WTC11 (cell line): ENCODE data around the gene SMAD6. TPM values are rescaled to one million over a fixed set of nuclear protein-coding genes. Genes with fewer than 3 reads are reported as not detected.

Experiments used
- ATAC-seq: fragments of 200-7000 bp; cut with Tn5 transposase; 2 replicates; pipeline ENCODE4 v1.10.0; 2021; ENCODE audit warnings: mild to moderate bottlenecking, moderate library complexity
- CTCF ChIA-PET: fragments of 300-600 bp; sonication (Branson Sonifier 250); formaldehyde crosslinking; loops from one replicate; lab custom pipeline; 2021; ENCODE audit warnings: antibody characterized with exemption; lab: Charles Lee
- POLR2A ChIA-PET: fragments of 350-600 bp; sonication (Branson Sonifier 250); formaldehyde crosslinking; loops from one replicate; lab custom pipeline; 2021; ENCODE audit warnings: antibody characterized with exemption; lab: Charles Lee
- DNase-seq: peaks from one replicate; pipeline ENCODE4 v3.0.0; 2021; ENCODE audit warnings: low spot score
- H3K27ac Mint-ChIP-seq: 2 replicates; pipeline ENCODE4 v1.8.0; 2021; ENCODE audit warnings: mixed read lengths
- H3K27me3 Mint-ChIP-seq: 2 replicates; pipeline ENCODE4 v1.8.0; 2021; ENCODE audit warnings: low read depth, mild to moderate bottlenecking, moderate library complexity, mixed read lengths
- H3K36me3 Mint-ChIP-seq: 2 replicates; pipeline ENCODE4 v1.8.0; 2021; ENCODE audit warnings: mixed read lengths
- H3K4me1 Mint-ChIP-seq: 2 replicates; pipeline ENCODE4 v1.8.0; 2022; ENCODE audit warnings: mixed read lengths
- H3K4me3 Mint-ChIP-seq: 2 replicates; pipeline ENCODE4 v1.8.0; 2021; ENCODE audit warnings: mild to moderate bottlenecking, moderate library complexity, mixed read lengths
- H3K9me3 Mint-ChIP-seq: 2 replicates; pipeline ENCODE4 v1.8.0; 2021; ENCODE audit warnings: mixed read lengths
- CREB1 ChIP-seq: sonication (generic); formaldehyde crosslinking; IDR thresholded peaks from 2 replicates; pipeline ENCODE4 v1.8.0; 2023; ENCODE audit warnings: mild to moderate bottlenecking, missing genetic modification reagents
- ELF4 ChIP-seq: sonication (generic); formaldehyde crosslinking; IDR thresholded peaks from 2 replicates; pipeline ENCODE4 v1.8.1; 2022; ENCODE audit warnings: low read depth, mild to moderate bottlenecking, moderate library complexity, missing genetic modification reagents
- EMX1 ChIP-seq: fragments of 250-450 bp; sonication (Bioruptor Pico); IDR thresholded peaks from 2 replicates; pipeline ENCODE4 v1.8.0; 2021; ENCODE audit warnings: mild to moderate bottlenecking
- ESRRA ChIP-seq: sonication (generic); formaldehyde crosslinking; IDR thresholded peaks from 2 replicates; pipeline ENCODE4 v1.8.1; 2022; ENCODE audit warnings: mild to moderate bottlenecking, missing genetic modification reagents, borderline replicate concordance
- ETV6 ChIP-seq: sonication (generic); formaldehyde crosslinking; IDR thresholded peaks from 2 replicates; pipeline ENCODE4 v1.8.1; 2022; ENCODE audit warnings: mild to moderate bottlenecking, missing genetic modification reagents
- FOXP1 ChIP-seq: sonication (generic); formaldehyde crosslinking; IDR thresholded peaks from 2 replicates; pipeline ENCODE4 v1.8.0; 2022; ENCODE audit warnings: missing genetic modification reagents, mild to moderate bottlenecking, moderate library complexity, borderline replicate concordance
- GRHL2 ChIP-seq: fragments of 250-450 bp; sonication (Bioruptor Pico); IDR thresholded peaks from 2 replicates; pipeline ENCODE4 v1.8.0; 2022; ENCODE audit warnings: mild to moderate bottlenecking, moderate library complexity; ENCODE audit not compliant: insufficient replicate concordance, severe bottlenecking
- GTF2I ChIP-seq: fragments of 250-450 bp; sonication (Bioruptor Pico); conservative IDR thresholded peaks from 2 replicates; pipeline ENCODE4 v1.4.0; 2021; ENCODE audit warnings: mild to moderate bottlenecking
- IRF2 ChIP-seq: sonication (generic); formaldehyde crosslinking; IDR thresholded peaks from 2 replicates; pipeline ENCODE4 v1.8.0; 2022; ENCODE audit warnings: low read depth, missing genetic modification reagents, borderline replicate concordance
- JAZF1 ChIP-seq: fragments of 250-450 bp; sonication (Bioruptor Pico); IDR thresholded peaks from 2 replicates; pipeline ENCODE4 v1.9.0; 2021; ENCODE audit warnings: moderate library complexity, mild to moderate bottlenecking, inconsistent platforms
- MXD4 ChIP-seq: fragments of 250-450 bp; sonication (Bioruptor Pico); IDR thresholded peaks from 2 replicates; pipeline ENCODE4 v1.8.0; 2021; ENCODE audit warnings: mild to moderate bottlenecking, moderate library complexity, borderline replicate concordance
- NFATC4 ChIP-seq: fragments of 250-450 bp; sonication (Bioruptor Pico); IDR thresholded peaks from 2 replicates; pipeline ENCODE4 v1.9.0; 2021; ENCODE audit warnings: mild to moderate bottlenecking
- NR2C2 ChIP-seq: sonication (generic); formaldehyde crosslinking; IDR thresholded peaks from 2 replicates; pipeline ENCODE4 v1.8.0; 2022; ENCODE audit warnings: mild to moderate bottlenecking, missing genetic modification reagents
- OVOL2 ChIP-seq: fragments of 250-450 bp; sonication (Bioruptor Pico); IDR thresholded peaks from 2 replicates; pipeline ENCODE4 v1.9.0; 2021; ENCODE audit warnings: mild to moderate bottlenecking, borderline replicate concordance
- RELA ChIP-seq: sonication (generic); formaldehyde crosslinking; IDR thresholded peaks from 2 replicates; pipeline ENCODE4 v1.8.1; 2022; ENCODE audit warnings: missing genetic modification reagents, mild to moderate bottlenecking, borderline replicate concordance
- SP1 ChIP-seq: sonication (generic); formaldehyde crosslinking; conservative IDR thresholded peaks from 2 replicates; pipeline ENCODE4 v1.8.1; 2022; ENCODE audit warnings: missing genetic modification reagents
- ZNF138 ChIP-seq: sonication (generic); formaldehyde crosslinking; conservative IDR thresholded peaks from 2 replicates; pipeline ENCODE4 v1.8.1; 2022; ENCODE audit warnings: mild to moderate bottlenecking, moderate library complexity, missing genetic modification reagents
- ZNF219 ChIP-seq: sonication (generic); formaldehyde crosslinking; IDR thresholded peaks from 2 replicates; pipeline ENCODE4 v1.8.0; 2023; ENCODE audit warnings: missing genetic modification reagents, mild to moderate bottlenecking, borderline replicate concordance
- ZNF396 ChIP-seq: fragments of 250-450 bp; sonication (Bioruptor Pico); IDR thresholded peaks from 2 replicates; pipeline ENCODE4 v1.8.0; 2021; ENCODE audit warnings: mild to moderate bottlenecking, moderate library complexity, borderline replicate concordance
- total RNA-seq: library from RNA; stranded (reverse); gene quantifications from 3 replicates; pipeline ENCODE4 v1.2.3, GENCODE V29; 2021
- TF ChIP-seq, protein P1 (sequence below): sonication (generic); formaldehyde crosslinking; IDR thresholded peaks from 2 replicates; pipeline ENCODE4 v1.8.1; 2023; ENCODE audit warnings: mild to moderate bottlenecking, missing genetic modification reagents, moderate library complexity
- TF ChIP-seq, protein P2 (sequence below): sonication (generic); formaldehyde crosslinking; IDR thresholded peaks from 2 replicates; pipeline ENCODE4 v1.8.1; 2022; ENCODE audit warnings: mild to moderate bottlenecking, missing genetic modification reagents, moderate library complexity, borderline replicate concordance
- TF ChIP-seq, protein P3 (sequence below): fragments of 250-450 bp; sonication (Bioruptor Pico); IDR thresholded peaks from 2 replicates; pipeline ENCODE4 v1.9.0; 2021; ENCODE audit warnings: mild to moderate bottlenecking
- TF ChIP-seq, protein P4 (sequence below): sonication (generic); formaldehyde crosslinking; IDR thresholded peaks from 2 replicates; pipeline ENCODE4 v1.8.0; 2023; ENCODE audit warnings: missing genetic modification reagents
- TF ChIP-seq, protein P5 (sequence below): sonication (generic); formaldehyde crosslinking; conservative IDR thresholded peaks from 2 replicates; pipeline ENCODE4 v1.8.1; 2023; ENCODE audit warnings: mild to moderate bottlenecking, low read depth, missing genetic modification reagents, moderate library complexity
- TF ChIP-seq, protein P6 (sequence below): fragments of 250-450 bp; sonication (Bioruptor Pico); IDR thresholded peaks from 2 replicates; pipeline ENCODE4 v1.9.0; 2021; ENCODE audit warnings: moderate library complexity, mild to moderate bottlenecking, inconsistent platforms, borderline replicate concordance
- TF ChIP-seq, protein P7 (sequence below): sonication (generic); formaldehyde crosslinking; IDR thresholded peaks from 2 replicates; pipeline ENCODE4 v1.8.1; 2022; ENCODE audit warnings: low read depth, mild to moderate bottlenecking, moderate library complexity, missing genetic modification reagents, borderline replicate concordance
- TF ChIP-seq, protein P8 (sequence below): sonication (generic); formaldehyde crosslinking; IDR thresholded peaks from 2 replicates; pipeline ENCODE4 v1.8.1; 2023; ENCODE audit warnings: mild to moderate bottlenecking, missing genetic modification reagents

The SMAD6 gene
- total RNA-seq, 1 experiment from 2014 or later, result 13.9 TPM

DNA sequence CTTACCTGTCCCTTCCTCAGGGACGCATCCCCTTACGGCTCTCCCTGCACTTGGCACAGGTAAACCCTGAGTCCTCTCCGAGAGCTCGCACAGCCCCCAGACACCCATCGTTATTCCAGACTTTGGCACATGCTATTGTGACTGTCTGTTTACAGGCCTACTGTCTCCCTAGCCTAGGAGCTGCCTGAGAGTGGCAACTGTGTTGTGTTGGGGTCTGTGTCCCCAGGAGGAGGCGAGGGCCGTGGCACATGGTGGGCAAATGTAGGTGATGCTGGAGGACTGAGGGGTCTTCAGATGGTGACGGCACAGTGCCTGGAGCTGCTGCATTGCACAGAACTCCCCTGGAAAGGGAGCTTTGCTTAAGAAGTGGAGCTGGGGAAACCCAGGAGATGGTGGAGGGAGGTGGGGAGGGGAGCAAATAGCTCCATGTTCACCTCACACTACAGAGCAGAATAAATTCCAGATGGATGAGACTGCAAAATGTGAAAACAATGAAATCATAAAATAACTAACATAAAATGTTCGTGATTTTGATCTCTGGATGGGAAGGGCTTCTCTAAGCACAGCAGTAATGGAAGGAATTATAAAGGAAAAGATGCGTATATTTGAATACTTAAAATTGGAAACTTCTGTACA is 96.5 kb downstream of the SMAD6 start (continued):
- TF ChIP-seq ZNF396 (CRISPR knock-in tag) (no peak), ELF4 (CRISPR knock-in tag) (no peak), ZNF138 (CRISPR knock-in tag) (no peak), GRHL2 (CRISPR knock-in tag) (no peak), MXD4 (CRISPR knock-in tag) (no peak), GTF2I (CRISPR knock-in tag) (no peak), CREB1 (CRISPR knock-in tag) (no peak), FOXP1 (CRISPR knock-in tag) (no peak), OVOL2 (CRISPR knock-in tag) (no peak)
- TF ChIP-seq, protein P1, sequence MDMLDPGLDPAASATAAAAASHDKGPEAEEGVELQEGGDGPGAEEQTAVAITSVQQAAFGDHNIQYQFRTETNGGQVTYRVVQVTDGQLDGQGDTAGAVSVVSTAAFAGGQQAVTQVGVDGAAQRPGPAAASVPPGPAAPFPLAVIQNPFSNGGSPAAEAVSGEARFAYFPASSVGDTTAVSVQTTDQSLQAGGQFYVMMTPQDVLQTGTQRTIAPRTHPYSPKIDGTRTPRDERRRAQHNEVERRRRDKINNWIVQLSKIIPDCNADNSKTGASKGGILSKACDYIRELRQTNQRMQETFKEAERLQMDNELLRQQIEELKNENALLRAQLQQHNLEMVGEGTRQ (CRISPR knock-in tag), result no peak
- TF ChIP-seq, protein P2, sequence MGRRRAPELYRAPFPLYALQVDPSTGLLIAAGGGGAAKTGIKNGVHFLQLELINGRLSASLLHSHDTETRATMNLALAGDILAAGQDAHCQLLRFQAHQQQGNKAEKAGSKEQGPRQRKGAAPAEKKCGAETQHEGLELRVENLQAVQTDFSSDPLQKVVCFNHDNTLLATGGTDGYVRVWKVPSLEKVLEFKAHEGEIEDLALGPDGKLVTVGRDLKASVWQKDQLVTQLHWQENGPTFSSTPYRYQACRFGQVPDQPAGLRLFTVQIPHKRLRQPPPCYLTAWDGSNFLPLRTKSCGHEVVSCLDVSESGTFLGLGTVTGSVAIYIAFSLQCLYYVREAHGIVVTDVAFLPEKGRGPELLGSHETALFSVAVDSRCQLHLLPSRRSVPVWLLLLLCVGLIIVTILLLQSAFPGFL (CRISPR knock-in tag), result no peak
- TF ChIP-seq, all 79 proteins: peak for 0

DNA sequence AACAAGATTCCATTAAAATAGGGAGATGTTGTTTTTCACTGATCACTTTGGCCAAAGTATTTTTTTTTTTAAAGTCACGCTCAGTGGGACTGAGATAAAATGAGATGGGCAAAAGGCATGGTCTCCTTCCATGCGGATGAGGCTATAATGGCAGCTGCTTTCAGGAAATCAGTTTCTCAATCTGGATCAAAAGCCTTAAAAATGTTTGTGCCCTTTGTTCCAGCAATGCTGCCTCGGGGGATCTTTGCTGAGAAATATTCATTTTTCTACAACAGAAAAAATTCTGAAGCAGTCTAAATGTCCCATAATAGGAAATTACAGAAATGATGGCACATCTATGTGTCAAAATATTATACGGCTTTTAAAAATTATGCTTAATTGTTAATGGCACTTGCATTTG is 97.2 kb downstream of the SMAD6 start:
- no peak for DNase-seq
- no peaks in the 10 kb centered on the region for H3K27me3 Mint-ChIP-seq
- H3K27ac Mint-ChIP-seq, result no peak overlapping the region
- no peaks in the 10 kb centered on the region for H3K36me3 Mint-ChIP-seq
- TF ChIP-seq RELA (CRISPR knock-in tag), result no peak
- TF ChIP-seq, protein P3, sequence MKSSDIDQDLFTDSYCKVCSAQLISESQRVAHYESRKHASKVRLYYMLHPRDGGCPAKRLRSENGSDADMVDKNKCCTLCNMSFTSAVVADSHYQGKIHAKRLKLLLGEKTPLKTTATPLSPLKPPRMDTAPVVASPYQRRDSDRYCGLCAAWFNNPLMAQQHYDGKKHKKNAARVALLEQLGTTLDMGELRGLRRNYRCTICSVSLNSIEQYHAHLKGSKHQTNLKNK (CRISPR knock-in tag), result no peak
- TF ChIP-seq, protein P4, sequence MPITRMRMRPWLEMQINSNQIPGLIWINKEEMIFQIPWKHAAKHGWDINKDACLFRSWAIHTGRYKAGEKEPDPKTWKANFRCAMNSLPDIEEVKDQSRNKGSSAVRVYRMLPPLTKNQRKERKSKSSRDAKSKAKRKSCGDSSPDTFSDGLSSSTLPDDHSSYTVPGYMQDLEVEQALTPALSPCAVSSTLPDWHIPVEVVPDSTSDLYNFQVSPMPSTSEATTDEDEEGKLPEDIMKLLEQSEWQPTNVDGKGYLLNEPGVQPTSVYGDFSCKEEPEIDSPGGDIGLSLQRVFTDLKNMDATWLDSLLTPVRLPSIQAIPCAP (CRISPR knock-in tag), result no peak
- no peak for TF ChIP-seq ZNF219 (CRISPR knock-in tag)
- TF ChIP-seq EMX1, result no peak
- no peak for TF ChIP-seq ESRRA (CRISPR knock-in tag)
- TF ChIP-seq ELF4 (CRISPR knock-in tag), result no peak
- TF ChIP-seq ZNF396 (CRISPR knock-in tag), result no peak
- TF ChIP-seq, protein P5, sequence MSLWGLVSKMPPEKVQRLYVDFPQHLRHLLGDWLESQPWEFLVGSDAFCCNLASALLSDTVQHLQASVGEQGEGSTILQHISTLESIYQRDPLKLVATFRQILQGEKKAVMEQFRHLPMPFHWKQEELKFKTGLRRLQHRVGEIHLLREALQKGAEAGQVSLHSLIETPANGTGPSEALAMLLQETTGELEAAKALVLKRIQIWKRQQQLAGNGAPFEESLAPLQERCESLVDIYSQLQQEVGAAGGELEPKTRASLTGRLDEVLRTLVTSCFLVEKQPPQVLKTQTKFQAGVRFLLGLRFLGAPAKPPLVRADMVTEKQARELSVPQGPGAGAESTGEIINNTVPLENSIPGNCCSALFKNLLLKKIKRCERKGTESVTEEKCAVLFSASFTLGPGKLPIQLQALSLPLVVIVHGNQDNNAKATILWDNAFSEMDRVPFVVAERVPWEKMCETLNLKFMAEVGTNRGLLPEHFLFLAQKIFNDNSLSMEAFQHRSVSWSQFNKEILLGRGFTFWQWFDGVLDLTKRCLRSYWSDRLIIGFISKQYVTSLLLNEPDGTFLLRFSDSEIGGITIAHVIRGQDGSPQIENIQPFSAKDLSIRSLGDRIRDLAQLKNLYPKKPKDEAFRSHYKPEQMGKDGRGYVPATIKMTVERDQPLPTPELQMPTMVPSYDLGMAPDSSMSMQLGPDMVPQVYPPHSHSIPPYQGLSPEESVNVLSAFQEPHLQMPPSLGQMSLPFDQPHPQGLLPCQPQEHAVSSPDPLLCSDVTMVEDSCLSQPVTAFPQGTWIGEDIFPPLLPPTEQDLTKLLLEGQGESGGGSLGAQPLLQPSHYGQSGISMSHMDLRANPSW (CRISPR knock-in tag), result no peak
- TF ChIP-seq, protein P6, sequence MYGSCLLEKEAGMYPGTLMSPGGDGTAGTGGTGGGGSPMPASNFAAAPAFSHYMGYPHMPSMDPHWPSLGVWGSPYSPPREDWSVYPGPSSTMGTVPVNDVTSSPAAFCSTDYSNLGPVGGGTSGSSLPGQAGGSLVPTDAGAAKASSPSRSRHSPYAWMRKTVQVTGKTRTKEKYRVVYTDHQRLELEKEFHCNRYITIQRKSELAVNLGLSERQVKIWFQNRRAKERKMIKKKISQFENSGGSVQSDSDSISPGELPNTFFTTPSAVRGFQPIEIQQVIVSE, result no peak
- TF ChIP-seq, protein P7, sequence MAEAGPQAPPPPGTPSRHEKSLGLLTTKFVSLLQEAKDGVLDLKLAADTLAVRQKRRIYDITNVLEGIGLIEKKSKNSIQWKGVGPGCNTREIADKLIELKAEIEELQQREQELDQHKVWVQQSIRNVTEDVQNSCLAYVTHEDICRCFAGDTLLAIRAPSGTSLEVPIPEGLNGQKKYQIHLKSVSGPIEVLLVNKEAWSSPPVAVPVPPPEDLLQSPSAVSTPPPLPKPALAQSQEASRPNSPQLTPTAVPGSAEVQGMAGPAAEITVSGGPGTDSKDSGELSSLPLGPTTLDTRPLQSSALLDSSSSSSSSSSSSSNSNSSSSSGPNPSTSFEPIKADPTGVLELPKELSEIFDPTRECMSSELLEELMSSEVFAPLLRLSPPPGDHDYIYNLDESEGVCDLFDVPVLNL (CRISPR knock-in tag), result no peak
- TF ChIP-seq, protein P8, sequence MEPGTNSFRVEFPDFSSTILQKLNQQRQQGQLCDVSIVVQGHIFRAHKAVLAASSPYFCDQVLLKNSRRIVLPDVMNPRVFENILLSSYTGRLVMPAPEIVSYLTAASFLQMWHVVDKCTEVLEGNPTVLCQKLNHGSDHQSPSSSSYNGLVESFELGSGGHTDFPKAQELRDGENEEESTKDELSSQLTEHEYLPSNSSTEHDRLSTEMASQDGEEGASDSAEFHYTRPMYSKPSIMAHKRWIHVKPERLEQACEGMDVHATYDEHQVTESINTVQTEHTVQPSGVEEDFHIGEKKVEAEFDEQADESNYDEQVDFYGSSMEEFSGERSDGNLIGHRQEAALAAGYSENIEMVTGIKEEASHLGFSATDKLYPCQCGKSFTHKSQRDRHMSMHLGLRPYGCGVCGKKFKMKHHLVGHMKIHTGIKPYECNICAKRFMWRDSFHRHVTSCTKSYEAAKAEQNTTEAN, result no peak
- TF ChIP-seq SP1, result no peak
- TF ChIP-seq ETV6 (CRISPR knock-in tag), result no peak
- no peak for TF ChIP-seq NR2C2
- no peak for TF ChIP-seq NFATC4
- TF ChIP-seq IRF2 (CRISPR knock-in tag), result no peak
- no peak for TF ChIP-seq FOXP1 (CRISPR knock-in tag)
- no peak for TF ChIP-seq JAZF1
- no peak overlapping the region for H3K4me3 Mint-ChIP-seq
- CTCF ChIA-PET, result interaction anchor here (1.3 to 1.8 kb wide), 3 partner anchors 10 to 52 kb away, joined by 4 to 12 read pairs (median 6); no protein-coding TSS in a partner anchor
- ATAC-seq, result no peak
- POLR2A ChIA-PET, result no interaction called here
- H3K4me1 Mint-ChIP-seq, result peaks cover 18% of the 10 kb centered on the region
- no peaks in the 10 kb centered on the region for H3K9me3 Mint-ChIP-seq
